ENCODE results near the gene DACH1.
A peak's percentile ranks its signal among the peaks of the same experiment; 100 is the strongest.
"Not testable (repeated sequence)": the region's sequence is repeated elsewhere in the genome, so short reads cannot be mapped to it uniquely, and the experiment has no call there.

The DACH1 gene

DNA sequence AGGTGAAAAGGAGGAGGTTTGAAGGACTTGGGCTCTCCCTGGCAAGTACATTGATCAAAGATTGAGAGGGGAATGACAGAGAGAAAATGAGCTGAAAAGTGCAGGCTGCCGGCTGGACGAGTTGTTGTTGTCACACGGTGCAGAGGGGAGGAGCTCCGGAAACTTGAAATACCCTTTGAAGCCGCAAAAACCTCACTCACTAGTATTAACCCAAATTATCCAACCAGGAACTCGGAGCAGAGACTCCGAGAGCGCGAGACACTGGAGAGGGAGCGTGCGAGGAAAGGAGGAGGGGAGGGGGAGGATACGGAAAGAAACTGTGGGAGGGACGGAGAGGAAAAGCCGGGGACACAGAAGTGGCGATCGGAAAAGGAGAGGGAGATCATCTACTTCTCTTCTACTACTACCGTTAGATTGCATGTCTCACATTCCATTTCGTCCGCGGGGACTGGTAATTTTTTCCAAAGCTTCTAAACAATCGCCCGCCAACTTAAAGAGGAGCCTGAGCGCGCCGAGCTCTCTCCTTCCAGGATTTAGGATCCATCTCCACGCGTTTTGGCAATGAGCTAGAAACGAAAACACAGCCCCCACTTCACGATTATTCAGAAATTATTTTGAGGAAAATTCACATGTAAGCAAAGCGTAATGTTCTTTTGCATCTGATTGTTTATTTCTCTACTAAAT, at the start of gene DACH1:
Gene DACH1, minus strand, starts transcription at position 74 of the 684 bp plus-strand sequence.
- DNase-seq: peak; percentile 47 to 79

DNA sequence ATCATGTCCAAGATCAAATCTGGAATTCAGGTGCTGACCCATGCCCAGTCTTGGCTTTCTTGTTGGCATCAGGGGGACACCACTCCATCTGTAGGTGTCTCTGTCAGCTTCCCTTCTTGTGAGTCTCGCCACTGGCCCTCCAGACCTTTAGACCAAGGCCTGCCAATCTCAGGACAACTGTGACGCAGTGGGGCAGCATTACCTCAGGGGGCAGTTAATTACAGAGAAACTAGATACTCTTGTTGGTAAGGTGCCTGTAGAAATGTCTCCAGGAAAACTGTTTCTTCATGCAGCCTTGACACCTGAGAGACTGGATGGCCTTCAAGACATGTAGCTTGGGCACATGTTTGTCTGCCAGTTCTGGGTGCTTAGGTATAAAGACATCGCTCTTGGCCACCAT, 46.7 kb upstream of the DACH1 start:
- no peak for DNase-seq

DNA sequence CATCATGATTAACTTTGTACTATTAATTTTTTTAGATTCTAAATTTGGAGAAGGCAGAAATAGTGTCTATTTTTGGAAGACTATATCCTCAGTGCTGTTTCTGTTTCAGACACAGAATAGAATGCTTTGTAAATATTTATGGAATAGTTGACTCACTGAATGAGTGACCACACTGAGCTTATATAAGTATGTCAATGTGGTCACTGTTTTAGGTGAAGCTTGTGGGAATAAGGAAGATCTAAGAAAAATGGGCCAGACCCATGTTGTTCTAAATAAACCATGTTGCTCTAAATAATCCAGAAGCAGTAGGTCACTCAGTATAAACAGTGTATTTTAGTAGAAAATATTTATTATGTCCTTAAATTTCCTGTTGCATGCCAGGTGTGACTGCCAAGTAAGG, 45.5 kb upstream of the DACH1 start:
- no peak for DNase-seq

- no peak for DNase-seq
Measured at GRCh38 chr13:71906448-71906847, 39.4 kb upstream of the DACH1 start.

GRCh38 chr13:71902676-71903075, 35.7 kb upstream of the DACH1 start:
- DNase-seq: no peak

GRCh38 chr13:71893506-71893905, 26.5 kb upstream of the DACH1 start:
- not testable (repeated sequence) for DNase-seq

DNA sequence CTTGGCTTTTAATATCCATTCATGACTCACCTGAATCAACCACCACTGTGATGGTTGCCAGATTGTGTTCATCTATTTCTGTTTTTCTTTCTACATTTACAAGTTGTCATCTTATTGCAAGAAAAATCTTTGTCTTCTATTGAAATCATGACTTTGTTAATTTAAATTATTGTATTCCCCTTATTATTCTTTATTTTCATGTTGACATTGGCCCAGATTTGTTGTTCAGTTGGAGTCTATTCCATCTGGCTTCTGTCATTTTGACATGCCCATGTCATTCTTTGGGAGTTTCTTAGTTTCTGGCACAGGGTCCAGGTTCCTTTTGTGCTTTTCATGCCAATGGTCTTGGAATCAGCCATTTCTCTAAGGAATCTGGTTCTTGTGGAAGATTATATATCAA, 19.9 kb upstream of the DACH1 start:
- no peak for DNase-seq

- no peak for DNase-seq
Measured at GRCh38 chr13:71882120-71882519, 15.1 kb upstream of the DACH1 start.

DNA sequence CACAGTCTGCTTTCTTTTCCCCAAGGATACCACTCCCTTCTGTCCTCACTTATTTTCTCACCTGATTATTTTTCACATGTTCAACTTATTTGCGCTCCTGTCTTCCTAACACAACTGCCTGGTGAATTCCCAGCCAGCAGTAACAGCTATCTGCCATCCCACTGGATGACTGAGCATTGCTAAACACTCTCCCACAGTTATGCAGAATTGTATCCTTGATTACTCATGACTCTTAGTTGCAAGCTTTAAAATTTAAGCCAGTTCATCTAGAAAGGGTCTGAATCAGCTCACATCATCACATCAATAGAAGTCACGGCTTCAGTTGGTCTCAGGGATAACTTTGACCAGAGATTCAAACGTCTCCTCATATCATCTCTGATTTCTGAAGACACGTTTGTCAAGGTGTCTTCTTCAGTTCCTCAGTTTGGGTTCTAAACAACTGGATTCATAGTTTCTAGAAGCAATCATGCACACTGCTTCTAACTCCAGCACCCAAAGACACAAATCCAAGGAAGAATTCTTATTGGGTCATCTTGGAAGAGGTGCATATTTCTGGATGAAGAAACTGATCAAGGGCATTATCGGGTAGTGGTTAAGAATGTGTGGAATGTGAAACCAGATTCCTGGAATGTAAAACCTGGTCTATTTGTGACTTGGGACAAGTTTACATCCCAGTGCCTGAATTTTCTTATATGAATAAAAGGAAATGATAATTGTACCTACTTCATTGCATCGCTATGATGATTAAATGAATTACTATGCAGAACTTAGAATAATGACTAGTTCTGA, 13.9 kb upstream of the DACH1 start:
- no peak for DNase-seq

DNA sequence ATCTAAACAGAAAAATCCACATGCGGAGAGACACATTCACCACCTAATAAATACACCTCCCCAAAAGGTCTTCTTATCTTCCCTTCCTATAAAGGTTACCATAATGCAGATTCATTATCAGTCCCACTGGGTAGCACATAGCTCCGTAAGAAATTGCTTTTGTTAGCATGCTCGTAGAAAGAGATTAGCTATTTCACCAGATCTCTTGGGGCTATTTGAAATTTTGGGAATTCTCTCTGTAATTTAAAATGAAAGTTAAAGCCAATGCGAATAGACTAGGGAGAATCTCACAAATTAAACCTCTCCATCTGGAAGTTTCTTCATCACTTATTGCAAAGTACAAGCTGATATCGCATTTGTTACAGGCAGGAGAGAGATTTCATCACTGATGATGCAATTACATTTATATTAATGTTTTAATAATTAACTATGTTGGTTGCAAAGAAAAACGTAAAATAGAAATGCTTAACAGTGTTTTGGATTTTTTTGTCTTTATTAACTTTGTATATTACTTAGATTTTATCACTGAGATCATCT, 12.9 kb upstream of the DACH1 start:
- no peak for DNase-seq

DNA sequence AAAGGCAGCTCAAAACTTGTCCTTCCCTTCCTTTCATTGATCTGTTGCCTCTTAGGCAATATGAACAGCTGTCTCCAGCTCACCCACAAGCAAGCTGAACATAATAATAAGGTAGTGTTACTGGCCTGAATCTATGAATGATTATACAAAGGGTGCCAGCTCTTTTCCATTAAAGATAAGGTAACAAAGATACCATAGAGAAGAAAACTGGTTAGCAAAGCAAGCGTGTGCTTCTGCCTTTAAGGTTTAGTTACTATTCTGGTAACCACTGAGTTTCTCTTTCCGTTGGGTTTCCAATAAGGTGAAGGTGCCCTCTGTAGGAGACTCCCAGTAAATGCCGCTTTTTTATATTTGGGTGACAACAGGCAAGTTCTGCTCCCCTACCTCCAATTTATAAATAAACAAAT, 12.1 kb upstream of the DACH1 start:
- DNase-seq: peak in 1 of 2 experiments; percentile 29

GRCh38 chr13:71877256-71877653, 10.3 kb upstream of the DACH1 start:
- no peak for DNase-seq

DNA sequence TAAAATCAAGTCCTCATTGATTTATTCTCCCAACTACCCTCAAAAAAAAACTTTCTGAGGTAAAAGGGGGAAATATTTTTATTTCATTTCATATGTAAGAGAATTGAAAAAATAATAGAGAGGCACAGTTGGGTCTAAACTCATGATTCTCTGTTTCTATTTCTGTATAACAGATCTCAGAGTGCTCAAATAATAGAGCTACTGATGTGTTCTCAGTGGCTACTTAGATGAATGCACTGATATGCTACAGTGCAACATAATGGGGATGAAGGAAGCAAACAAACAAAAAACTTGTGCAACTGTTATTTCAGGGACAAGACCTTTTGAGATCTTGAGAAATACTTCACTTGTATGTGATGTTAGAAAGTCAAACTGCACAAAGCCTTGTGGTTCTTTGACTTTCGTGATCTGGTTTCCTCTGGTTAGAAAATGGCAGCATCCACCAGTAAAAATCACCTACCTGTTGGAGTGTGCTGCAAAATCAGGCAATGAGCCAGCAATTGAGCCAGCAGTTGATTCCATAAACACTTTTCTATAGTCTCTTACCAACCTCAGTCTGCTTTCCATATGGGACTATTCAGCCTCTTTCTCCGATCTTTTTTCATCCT, 9.7 kb upstream of the DACH1 start:
- DNase-seq: no peak

- DNase-seq: no peak
Measured at GRCh38 chr13:71875823-71876222, 8.8 kb upstream of the DACH1 start.

- DNase-seq: no peak
Measured at GRCh38 chr13:71874458-71874857, 7.5 kb upstream of the DACH1 start.

DNA sequence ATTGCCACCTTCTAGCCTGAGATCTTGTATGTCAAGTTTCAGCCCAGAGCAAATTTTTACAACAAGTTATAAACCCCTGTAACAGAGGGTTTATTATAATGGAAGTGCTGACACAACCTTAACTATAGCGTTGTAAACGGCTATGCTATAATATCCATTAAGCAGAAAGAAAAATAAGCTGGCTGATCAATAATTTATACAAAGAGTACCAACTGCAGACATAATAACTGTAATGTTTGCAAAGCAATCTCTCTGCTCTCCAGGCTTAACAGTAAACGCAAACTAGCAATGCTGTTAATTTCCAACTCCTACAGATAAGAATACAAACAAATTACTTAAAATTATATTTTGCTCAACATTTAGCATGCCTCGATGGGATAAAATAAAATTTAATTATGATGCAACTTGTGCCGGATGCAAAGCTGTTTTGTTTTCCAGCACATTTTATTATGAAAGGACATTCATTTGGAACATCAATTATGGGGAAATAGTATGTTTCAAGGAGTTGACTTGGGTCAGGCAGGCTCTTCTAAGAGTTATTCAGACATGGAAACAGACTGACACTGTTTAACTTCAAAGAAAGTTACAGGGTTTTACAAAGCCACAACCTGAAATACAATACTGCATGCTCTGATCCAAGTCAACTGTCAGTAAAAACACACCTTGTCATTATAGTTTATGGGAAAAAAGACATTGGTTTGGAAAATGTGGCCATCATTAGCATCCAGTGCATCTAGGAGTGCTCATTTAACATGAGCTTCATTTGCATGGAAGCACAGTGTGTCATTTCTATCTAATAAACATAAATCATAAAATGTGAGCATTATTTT, 6.6 kb upstream of the DACH1 start:
- DNase-seq: no peak

DNA sequence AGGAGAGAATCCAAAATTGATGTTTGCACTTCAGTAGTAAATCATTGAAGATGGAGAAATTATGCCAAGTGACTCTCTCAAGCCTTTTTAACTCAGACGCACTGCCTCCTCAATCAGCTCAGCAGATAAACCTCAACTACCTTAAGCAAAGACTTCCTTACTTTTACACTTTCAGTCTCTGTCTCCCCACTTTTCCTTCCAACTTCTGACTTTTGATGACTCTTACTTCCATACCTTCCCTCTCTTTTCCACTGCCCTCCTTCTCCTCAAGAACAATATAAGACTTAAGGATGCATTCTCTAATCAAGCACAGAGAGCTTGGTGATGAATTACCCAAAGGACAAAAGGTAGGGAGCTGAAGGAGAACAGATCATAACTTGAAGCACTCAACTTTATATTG, 4.8 kb upstream of the DACH1 start:
- peak in 1 of 2 experiments; percentile 24 for DNase-seq

DNA sequence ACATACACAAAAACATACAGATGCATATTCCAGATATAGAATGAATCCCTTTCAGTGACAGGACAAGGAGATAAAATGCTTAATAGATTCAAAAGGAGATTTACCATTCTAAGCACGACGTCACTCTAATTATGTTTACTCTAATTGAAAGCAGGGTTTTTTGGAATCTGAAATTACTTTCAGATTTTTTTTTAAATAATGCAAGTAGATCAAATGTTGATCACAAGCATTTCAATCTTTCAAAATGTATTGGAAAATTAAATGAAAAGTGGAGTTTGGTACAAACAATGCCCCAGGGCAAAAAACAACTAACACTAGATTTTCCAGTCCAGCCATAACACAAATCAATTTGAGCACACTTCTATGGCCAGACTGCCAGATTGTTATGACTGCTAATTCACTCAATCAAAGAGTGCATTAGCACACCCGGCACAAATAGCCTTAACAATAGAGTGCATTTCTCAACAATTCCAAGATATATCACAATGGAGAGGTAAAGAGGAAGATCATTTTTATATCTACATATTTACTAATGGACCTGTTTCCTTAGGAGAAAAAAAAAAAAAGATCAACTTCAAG, 4.3 kb upstream of the DACH1 start:
- peak in 1 of 2 experiments; percentile 2 for DNase-seq

DNA sequence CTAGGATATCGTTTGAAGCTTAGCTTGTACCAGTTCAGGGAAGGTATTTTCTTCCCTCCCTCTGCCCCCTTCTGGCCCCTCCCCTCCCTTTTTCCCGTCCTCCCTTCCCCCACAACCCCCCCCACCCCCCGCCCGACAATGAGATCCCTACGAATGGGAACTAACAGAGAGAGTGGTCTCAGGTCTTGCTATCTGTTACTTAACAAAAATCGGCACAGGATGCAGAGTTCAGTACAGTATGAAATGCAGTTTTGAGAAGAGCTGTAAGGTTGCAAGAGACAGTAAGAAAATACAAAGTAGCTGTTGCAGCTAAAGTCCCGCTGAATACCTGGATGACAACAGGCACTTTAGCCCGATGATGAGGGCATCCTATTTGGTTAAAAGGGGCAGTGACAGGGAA, 3.1 kb upstream of the DACH1 start:
- DNase-seq: no peak

DNA sequence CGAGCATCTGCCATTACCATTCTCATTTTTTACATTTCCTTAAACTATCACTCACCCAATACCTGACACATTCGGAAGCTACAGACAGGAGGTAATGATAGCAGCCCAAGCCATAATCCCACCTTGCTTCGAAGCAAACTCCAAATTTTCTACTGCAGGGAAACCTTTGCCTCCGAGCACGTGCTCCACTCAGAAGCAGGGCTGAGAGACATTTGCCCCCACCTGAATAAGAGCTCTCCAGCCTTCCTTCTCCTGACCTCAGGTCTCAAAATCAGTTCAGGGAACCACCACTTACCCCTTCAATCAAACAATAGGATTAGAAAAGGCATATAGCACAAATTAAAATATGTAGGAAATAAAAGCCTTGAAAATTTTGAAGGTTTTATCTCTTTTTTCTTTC, 2.3 kb upstream of the DACH1 start:
- no peak for DNase-seq

GRCh38 chr13:71866335-71867130, 471 bp downstream of the DACH1 start:
- DNase-seq: no peak
